GM12874 (cell line): ENCODE data around the gene TRIM66.

ENCODE experiments used
- CTCF ChIP-seq: IDR thresholded peaks from 2 replicates; pipeline ENCODE4 v1.5.1; 2011; ENCODE audit warnings: low read depth, mild to moderate bottlenecking, control low read depth, low read length, moderate library complexity; ENCODE audit not compliant: insufficient read depth

TRIM66 gene

GRCh38 chr11:8702598-8702915 is 20.1 kb upstream of the TRIM66 start:
- no peak for TF ChIP-seq CTCF

GRCh38 chr11:8701891-8702597 is 19.6 kb upstream of the TRIM66 start:
- no peak for TF ChIP-seq CTCF

GRCh38 chr11:8699903-8700302 is 17.4 kb upstream of the TRIM66 start:
- no peak for TF ChIP-seq CTCF

GRCh38 chr11:8698917-8699441 is 16.5 kb upstream of the TRIM66 start:
- no peak for TF ChIP-seq CTCF

- no peak for TF ChIP-seq CTCF
Measured at GRCh38 chr11:8698379-8698851, 15.9 kb upstream of the TRIM66 start.

- no peak for TF ChIP-seq CTCF
Measured at GRCh38 chr11:8697054-8697453, 14.6 kb upstream of the TRIM66 start.

- no peak for TF ChIP-seq CTCF
Measured at GRCh38 chr11:8694137-8694536, 11.7 kb upstream of the TRIM66 start.

- TF ChIP-seq CTCF, result no peak
Measured at GRCh38 chr11:8693555-8693954, 11.1 kb upstream of the TRIM66 start.
